Calu3 (cell line): ENCODE results near the gene COMMD1. TPM values are rescaled to one million over a fixed set of nuclear protein-coding genes. Genes with fewer than 3 reads are reported as not detected.
"Not testable (repeated sequence)": the region's sequence is repeated elsewhere in the genome, so short reads cannot be mapped to it uniquely, and the experiment has no call there.

Source experiments
- BruUV-seq: library from RNA; stranded (reverse); fragments of 400-500 nt; replicated peaks from 2 replicates; lab custom pipeline; 2021; lab: Mats Ljungman, UMichigan
- CTCF ChIA-PET: fragments of 300-600 bp; sonication (Branson Sonifier 250); formaldehyde crosslinking; loops from one replicate; lab custom pipeline; 2022; ENCODE audit warnings: antibody characterized with exemption; lab: Charles Lee
- DNase-seq: peaks from one replicate; pipeline ENCODE4 v3.0.0; 2022
- H3K27ac Mint-ChIP-seq: one replicate; pipeline ENCODE4 v1.8.0; 2022; ENCODE audit warnings: mixed read lengths; ENCODE audit not compliant: unreplicated experiment
- H3K27me3 Mint-ChIP-seq: one replicate; pipeline ENCODE4 v1.8.0; 2022; ENCODE audit warnings: mixed read lengths; ENCODE audit not compliant: unreplicated experiment
- H3K36me3 Mint-ChIP-seq: one replicate; pipeline ENCODE4 v1.8.0; 2022; ENCODE audit warnings: mild to moderate bottlenecking, moderate library complexity, mixed read lengths; ENCODE audit not compliant: insufficient read depth, unreplicated experiment
- H3K4me1 Mint-ChIP-seq: one replicate; pipeline ENCODE4 v1.8.0; 2022; ENCODE audit warnings: mild to moderate bottlenecking, low read depth, mixed read lengths; ENCODE audit not compliant: unreplicated experiment
- H3K4me3 Mint-ChIP-seq: one replicate; pipeline ENCODE4 v1.8.0; 2022; ENCODE audit warnings: mild to moderate bottlenecking, low read depth, moderate library complexity, mixed read lengths; ENCODE audit not compliant: unreplicated experiment
- H3K9me3 Mint-ChIP-seq: one replicate; pipeline ENCODE4 v1.8.0; 2022; ENCODE audit warnings: low read depth, mixed read lengths; ENCODE audit not compliant: unreplicated experiment
- intact Hi-C: fragments of 100-400 bp; cut with micrococcal nuclease; formaldehyde crosslinking; loops from one replicate; pipeline ENCODE4 v1.10.0; 2022; ENCODE audit not compliant: unreplicated experiment
- total RNA-seq: library from RNA; stranded (reverse); gene quantifications from 2 replicates; pipeline ENCODE4 v1.2.3, GENCODE V29; 2022
- TF ChIP-seq, protein P1 (sequence below): fragments of 200-600 bp; IDR thresholded peaks from one replicate; pipeline ENCODE4 v1.8.0; 2022; ENCODE audit warnings: antibody characterized with exemption; ENCODE audit not compliant: unreplicated experiment

Gene COMMD1
- total RNA-seq, 1 experiment from 2014 or later, result 19.4 TPM

- TF ChIP-seq, protein P1, sequence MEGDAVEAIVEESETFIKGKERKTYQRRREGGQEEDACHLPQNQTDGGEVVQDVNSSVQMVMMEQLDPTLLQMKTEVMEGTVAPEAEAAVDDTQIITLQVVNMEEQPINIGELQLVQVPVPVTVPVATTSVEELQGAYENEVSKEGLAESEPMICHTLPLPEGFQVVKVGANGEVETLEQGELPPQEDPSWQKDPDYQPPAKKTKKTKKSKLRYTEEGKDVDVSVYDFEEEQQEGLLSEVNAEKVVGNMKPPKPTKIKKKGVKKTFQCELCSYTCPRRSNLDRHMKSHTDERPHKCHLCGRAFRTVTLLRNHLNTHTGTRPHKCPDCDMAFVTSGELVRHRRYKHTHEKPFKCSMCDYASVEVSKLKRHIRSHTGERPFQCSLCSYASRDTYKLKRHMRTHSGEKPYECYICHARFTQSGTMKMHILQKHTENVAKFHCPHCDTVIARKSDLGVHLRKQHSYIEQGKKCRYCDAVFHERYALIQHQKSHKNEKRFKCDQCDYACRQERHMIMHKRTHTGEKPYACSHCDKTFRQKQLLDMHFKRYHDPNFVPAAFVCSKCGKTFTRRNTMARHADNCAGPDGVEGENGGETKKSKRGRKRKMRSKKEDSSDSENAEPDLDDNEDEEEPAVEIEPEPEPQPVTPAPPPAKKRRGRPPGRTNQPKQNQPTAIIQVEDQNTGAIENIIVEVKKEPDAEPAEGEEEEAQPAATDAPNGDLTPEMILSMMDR, result no peak
- no TSS peak for BruUV-seq
- no peak overlapping the region for H3K27ac Mint-ChIP-seq
- no peaks in the 10 kb centered on the region for H3K27me3 Mint-ChIP-seq
- no peaks in the 10 kb centered on the region for H3K4me1 Mint-ChIP-seq
- no peaks in the 10 kb centered on the region for H3K36me3 Mint-ChIP-seq
- H3K4me3 Mint-ChIP-seq, result no peak overlapping the region
- no peaks in the 10 kb centered on the region for H3K9me3 Mint-ChIP-seq
- intact Hi-C loops, result no loop called here
- CTCF ChIA-PET, result no interaction called here
- DNase-seq, result no peak
These were observed 239.4 kb downstream of the COMMD1 start for GRCh38 chr2:62144689-62145477.

- no peaks in the 10 kb centered on the region for H3K36me3 Mint-ChIP-seq
- TF ChIP-seq, protein P1, result no peak
- no peaks in the 10 kb centered on the region for H3K27me3 Mint-ChIP-seq
- no peak overlapping the region for H3K4me3 Mint-ChIP-seq
- no peak for DNase-seq
- no peaks in the 10 kb centered on the region for H3K9me3 Mint-ChIP-seq
- CTCF ChIA-PET, result no interaction called here
- H3K4me1 Mint-ChIP-seq, result no peaks in the 10 kb centered on the region
- no peak overlapping the region for H3K27ac Mint-ChIP-seq
- no TSS peak for BruUV-seq
- intact Hi-C loops, result no loop called here
These were observed 240.1 kb downstream of the COMMD1 start for GRCh38 chr2:62145478-62146100.

- H3K4me3 Mint-ChIP-seq, H3K36me3 Mint-ChIP-seq, intact Hi-C loops, H3K27me3 Mint-ChIP-seq, BruUV-seq, DNase-seq, H3K4me1 Mint-ChIP-seq, H3K27ac Mint-ChIP-seq, H3K9me3 Mint-ChIP-seq: not testable (repeated sequence)
- CTCF ChIA-PET, result interaction anchor here (0.7 kb wide), 1 partner anchor 45 kb away, joined by 3 read pairs; no protein-coding TSS in a partner anchor
These were observed 241.3 kb downstream of the COMMD1 start for GRCh38 chr2:62146790-62147189.

- Mint-ChIP-seq H3K27ac (no peak overlapping the region), H3K36me3 (no peaks in the 10 kb centered on the region), H3K9me3 (no peaks in the 10 kb centered on the region), H3K27me3 (no peaks in the 10 kb centered on the region), H3K4me1 (peaks cover 7% of the 10 kb centered on the region), H3K4me3 (no peak overlapping the region)
- CTCF ChIA-PET, result no interaction called here
- intact Hi-C loops, result no loop called here
- BruUV-seq, result no TSS peak
- TF ChIP-seq, protein P1, result no peak
- DNase-seq, result no peak
These were observed 242.3 kb downstream of the COMMD1 start for GRCh38 chr2:62147610-62148301.
